Esophagus squamous epithelium (tissue), 5 donors: ENCODE measurements around the gene GRIK4. TPM values are rescaled to one million over a fixed set of nuclear protein-coding genes. Genes with fewer than 3 reads are reported as not detected.
A peak's percentile ranks its signal among the peaks of the same experiment; 100 is the strongest.

Experiments
- DNase-seq: peaks from one replicate; lab custom pipeline; 2025; lab: John Stamatoyannopoulos, UW
- H3K27ac ChIP-seq, 4 donors: fragments of 200-600 bp; sonication (generic); one replicate each; pipeline ENCODE4 v1.5.1; 2016 to 2019; ENCODE audit warnings: mild to moderate bottlenecking in 1 of 4
- H3K27me3 ChIP-seq, 4 donors: fragments of 200-600 bp; sonication (generic); 1 replicate in 3 of 4; 2 replicates in 1 of 4; pipeline versions ENCODE4 v1.5.1 to v1.6.0; 2017 to 2021; ENCODE audit warnings: antibody characterized with exemption in 1 of 4
- H3K36me3 ChIP-seq, 3 donors: fragments of 200-600 bp; sonication (generic); one replicate each; pipeline ENCODE4 v1.5.1; 2016 to 2019
- H3K4me1 ChIP-seq, 3 donors: fragments of 200-600 bp; sonication (generic); one replicate each; pipeline ENCODE4 v1.5.1; 2017 to 2019
- H3K4me3 ChIP-seq, 4 donors: fragments of 200-600 bp; sonication (generic); 1 replicate in 3 of 4; 2 replicates in 1 of 4; pipeline ENCODE4 v1.5.1; 2016 to 2019; ENCODE audit warnings: mild to moderate bottlenecking in 2 of 4, moderate library complexity in 1 of 4
- H3K9me3 ChIP-seq, 3 donors: fragments of 200-600 bp; sonication (generic); one replicate each; pipeline ENCODE4 v1.5.1; 2016 to 2019
- POLR2A ChIP-seq, 4 donors: fragments of 450-650 bp; IDR thresholded peaks; one replicate each; pipeline ENCODE4 v1.6.1; 2017; ENCODE audit warnings: antibody characterized with exemption in 4 of 4, mild to moderate bottlenecking in 4 of 4, moderate library complexity in 3 of 4
- WGBS, 2 donors: methylation state at CpG; one replicate each; pipeline ENCODE4 v1.1.5; 2018; 5-methylcytosine and 5-hydroxymethylcytosine counted together
- intact Hi-C: fragments of 100-400 bp; cut with DNase I; formaldehyde crosslinking; loops from one replicate; pipeline ENCODE4 v1.15.0; 2022
- total RNA-seq, 4 donors: library from RNA; depleted of rRNA; stranded (reverse); fragments of >200 nt; gene quantifications; one replicate each; pipeline ENCODE4 v1.1.0, GENCODE V29; 2016
- TF ChIP-seq, protein P1 (sequence below), 6 experiments: fragments of 450-650 bp in 4 of 6; fragments of 200-600 bp in 2 of 6; sonication (generic) in 2 of 6; IDR thresholded peaks; one replicate each; pipeline ENCODE4 v1.5.1; 2016 to 2019; ENCODE audit warnings: antibody characterized with exemption in 6 of 6, mild to moderate bottlenecking in 4 of 6, moderate library complexity in 4 of 6
- donor health status: DM: yes; HTN: yes; CAD: no.

Gene GRIK4
- total RNA-seq, 4 donors from 2014 or later = 0.15 to 0.19 TPM; not detected in 2

- Histone ChIP-seq H3K4me1 (no peaks in the 10 kb centered on the region), H3K27me3 (peaks cover 0 to 55% (median 0%) of the 10 kb centered on the region in 4 donors), H3K9me3 (no peaks in the 10 kb centered on the region), H3K36me3 (no peaks in the 10 kb centered on the region), H3K4me3 (no peak overlapping the region), H3K27ac (no peak overlapping the region)
- TF ChIP-seq, protein P1, sequence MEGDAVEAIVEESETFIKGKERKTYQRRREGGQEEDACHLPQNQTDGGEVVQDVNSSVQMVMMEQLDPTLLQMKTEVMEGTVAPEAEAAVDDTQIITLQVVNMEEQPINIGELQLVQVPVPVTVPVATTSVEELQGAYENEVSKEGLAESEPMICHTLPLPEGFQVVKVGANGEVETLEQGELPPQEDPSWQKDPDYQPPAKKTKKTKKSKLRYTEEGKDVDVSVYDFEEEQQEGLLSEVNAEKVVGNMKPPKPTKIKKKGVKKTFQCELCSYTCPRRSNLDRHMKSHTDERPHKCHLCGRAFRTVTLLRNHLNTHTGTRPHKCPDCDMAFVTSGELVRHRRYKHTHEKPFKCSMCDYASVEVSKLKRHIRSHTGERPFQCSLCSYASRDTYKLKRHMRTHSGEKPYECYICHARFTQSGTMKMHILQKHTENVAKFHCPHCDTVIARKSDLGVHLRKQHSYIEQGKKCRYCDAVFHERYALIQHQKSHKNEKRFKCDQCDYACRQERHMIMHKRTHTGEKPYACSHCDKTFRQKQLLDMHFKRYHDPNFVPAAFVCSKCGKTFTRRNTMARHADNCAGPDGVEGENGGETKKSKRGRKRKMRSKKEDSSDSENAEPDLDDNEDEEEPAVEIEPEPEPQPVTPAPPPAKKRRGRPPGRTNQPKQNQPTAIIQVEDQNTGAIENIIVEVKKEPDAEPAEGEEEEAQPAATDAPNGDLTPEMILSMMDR (IDR thresholded peaks at IDR 0.05) = no peak
- TF ChIP-seq POLR2A (IDR thresholded peaks at IDR 0.05) = no peak
- no peak for DNase-seq
- intact Hi-C loops = no loop called here
- 73 to 85% methylated on average over 3 to 4 of the region's 11 CpGs for whole genome bisulfite sequencing, 2 donors
Measured at GRCh38 chr11:120795185-120795584, 283.6 kb downstream of the GRIK4 start.

- Histone ChIP-seq H3K27me3 (peaks cover 0 to 36% (median 0%) of the 10 kb centered on the region in 4 donors), H3K27ac (no peak overlapping the region), H3K9me3 (no peaks in the 10 kb centered on the region), H3K36me3 (no peaks in the 10 kb centered on the region), H3K4me3 (no peak overlapping the region), H3K4me1 (no peaks in the 10 kb centered on the region)
- no peak for DNase-seq
- TF ChIP-seq, protein P1 (IDR thresholded peaks at IDR 0.05) = no peak
- TF ChIP-seq POLR2A (IDR thresholded peaks at IDR 0.05) = no peak
- intact Hi-C loops = no loop called here
- 83 to 94% methylated on average over 1 to 3 of the region's 9 CpGs for WGBS, 2 donors
Measured at GRCh38 chr11:120797143-120797542, 285.6 kb downstream of the GRIK4 start.

DNA sequence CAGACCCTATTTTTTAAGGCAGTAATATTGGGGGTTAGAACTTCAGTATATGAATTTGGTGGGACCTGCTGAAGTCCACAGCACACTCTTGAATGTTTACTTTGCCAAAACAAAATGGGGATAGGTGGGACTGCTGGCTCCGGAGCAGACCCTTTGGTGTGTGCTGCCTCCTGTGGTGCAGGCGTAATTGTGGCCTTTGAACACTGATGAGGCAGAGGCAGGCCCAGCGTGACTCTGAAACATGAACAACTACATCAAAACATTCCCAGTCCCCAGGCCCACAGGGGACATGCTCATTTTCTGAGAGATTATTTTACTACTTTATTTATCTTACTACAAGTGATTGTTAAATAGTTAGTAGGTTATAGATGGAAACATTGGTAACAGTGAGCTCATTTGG, 287.3 kb downstream of the GRIK4 start:
- Histone ChIP-seq H3K9me3 (no peaks in the 10 kb centered on the region), H3K27me3 (peaks cover 0 to 18% (median 0%) of the 10 kb centered on the region in 4 donors), H3K36me3 (no peaks in the 10 kb centered on the region), H3K4me3 (no peak overlapping the region), H3K27ac (no peak overlapping the region), H3K4me1 (no peaks in the 10 kb centered on the region)
- WGBS, 2 donors = 71 to 75% methylated on average over 3 of the region's 3 CpGs
- no peak for TF ChIP-seq POLR2A (IDR thresholded peaks at IDR 0.05)
- TF ChIP-seq, protein P1 (IDR thresholded peaks at IDR 0.05) = no peak
- intact Hi-C loops = no loop called here
- no peak for DNase-seq

DNA sequence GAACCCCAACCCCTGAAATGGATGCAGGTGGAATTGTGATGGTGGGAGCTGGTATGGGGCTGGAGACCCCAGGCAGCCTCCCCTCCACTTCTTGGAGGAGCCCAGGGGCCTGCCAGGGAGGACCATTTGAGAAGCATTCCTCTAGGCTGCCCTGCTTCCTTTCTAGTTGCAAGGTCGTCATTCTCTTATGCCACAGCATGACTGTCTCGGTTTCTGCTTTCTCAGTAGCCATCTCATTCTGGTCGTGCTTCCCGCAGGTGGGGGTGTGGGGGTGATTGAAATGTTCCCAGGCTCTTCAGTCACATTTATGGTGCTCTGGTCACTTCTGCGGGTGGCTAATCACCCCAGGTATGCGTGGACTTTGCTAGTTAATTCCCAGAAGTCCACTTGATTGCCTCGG, 288.7 kb downstream of the GRIK4 start:
- Histone ChIP-seq H3K36me3 (no peaks in the 10 kb centered on the region), H3K4me1 (no peaks in the 10 kb centered on the region), H3K27ac (no peak overlapping the region), H3K9me3 (no peaks in the 10 kb centered on the region), H3K4me3 (no peak overlapping the region), H3K27me3 (peaks cover 0 to 5% (median 0%) of the 10 kb centered on the region in 4 donors)
- intact Hi-C loops = loop anchor here (10.0 kb wide), 1 partner anchor 275 kb away; no protein-coding TSS in a partner anchor
- TF ChIP-seq POLR2A (IDR thresholded peaks at IDR 0.05) = no peak
- TF ChIP-seq, protein P1 (IDR thresholded peaks at IDR 0.05) = no peak
- 65 to 85% methylated on average over 5 to 7 of the region's 7 CpGs for WGBS, 2 donors
- DNase-seq = no peak

- no peaks in the 10 kb centered on the region for H3K4me1 ChIP-seq
- no peak overlapping the region for H3K27ac ChIP-seq
- peaks cover 0 to 9% (median 0%) of the 10 kb centered on the region in 4 donors for H3K27me3 ChIP-seq
- H3K9me3 ChIP-seq = no peaks in the 10 kb centered on the region
- TF ChIP-seq, protein P1 (IDR thresholded peaks at IDR 0.05) = peak; percentile 70 to 94 (median 86)
- TF ChIP-seq POLR2A (IDR thresholded peaks at IDR 0.05) = no peak
- no peak for DNase-seq
- intact Hi-C loops = loop anchor here (10.0 kb wide), 1 partner anchor 277 kb away; no protein-coding TSS in a partner anchor
- H3K36me3 ChIP-seq = no peaks in the 10 kb centered on the region
- WGBS, 2 donors = 24 to 26% methylated on average over 9 of the region's 9 CpGs
- H3K4me3 ChIP-seq = no peak overlapping the region
Measured at GRCh38 chr11:120801801-120802689, 290.5 kb downstream of the GRIK4 start.
